ENCODE results near the gene LRFN2. TPM values are rescaled to one million over a fixed set of nuclear protein-coding genes. Genes with fewer than 3 reads are reported as not detected.

The LRFN2 gene
- total and polyA plus RNA-seq, 2 experiments from 2014 or later, result 0.29 to 2.5 TPM

GRCh38 chr6:40348591-40348990 lies 238.6 kb downstream of the LRFN2 start:
- DNase-seq (ENCODE audit: low spot score) (no peak), ATAC-seq (no peak)
- no peaks in the 10 kb centered on the region for H3K27me3 ChIP-seq (ENCODE audit: insufficient read depth)
- H3K4me3 ChIP-seq, result no peak overlapping the region
- no peak overlapping the region; the same call in 2 of the 3 replicates for H3K4me3 Mint-ChIP-seq
- no peaks in the 10 kb centered on the region for H4K20me1 ChIP-seq (replicated peaks; ENCODE audit: insufficient read depth)
- peaks cover 10% of the 10 kb centered on the region for H3K27me3 Mint-ChIP-seq (ENCODE audit: insufficient read depth, low read depth, poor library complexity)
- H3K4me1 ChIP-seq (ENCODE audit: insufficient read depth), result peaks cover 35% of the 10 kb centered on the region
- H3F3A ChIP-seq (replicated peaks; ENCODE audit: low read depth), result no peaks in the 10 kb centered on the region
- no peaks in the 10 kb centered on the region for H3K36me3 ChIP-seq (ENCODE audit: insufficient read depth)
- H3K27ac ChIP-seq (ENCODE audit: low read depth), result no peak overlapping the region
- peak overlapping the region; percentile 55; the same call in 1 of the 2 replicates for H3K4me2 ChIP-seq
- H3K4me1 Mint-ChIP-seq, result peaks cover 21% of the 10 kb centered on the region
- H3K36me3 Mint-ChIP-seq (ENCODE audit: low read depth), result no peaks in the 10 kb centered on the region
- H3K9me2 ChIP-seq (ENCODE audit: insufficient read depth), result no peaks in the 10 kb centered on the region
- H3K9me3 Mint-ChIP-seq, result no peaks in the 10 kb centered on the region
- no peaks in the 10 kb centered on the region for H3K79me2 ChIP-seq (replicated peaks; ENCODE audit: insufficient read depth)
- TF ChIP-seq STAT1 (IDR thresholded peaks at IDR 0.05; ENCODE audit: unreplicated experiment), result no peak
- TF ChIP-seq ZNF331 (CRISPR knock-in tag; IDR thresholded peaks at IDR 0.05; ENCODE audit: low read depth), result no peak
- TF ChIP-seq ETS1 (IDR thresholded peaks at IDR 0.05), result no peak
- no peak for TF ChIP-seq JUNB (IDR thresholded peaks at IDR 0.05; ENCODE audit: unreplicated experiment)
- TF ChIP-seq EZH2 (IDR thresholded peaks at IDR 0.05; ENCODE audit: low read depth, unreplicated experiment), result no peak
- no peak for TF ChIP-seq CTCF (conservative IDR thresholded peaks at IDR 0.05; ENCODE audit: low read depth in 2 of 2)
- no peak for TF ChIP-seq POLR2AphosphoS5 (IDR thresholded peaks at IDR 0.05; ENCODE audit: low read depth)
- no peak for TF ChIP-seq CREB1 (CRISPR knock-in tag; IDR thresholded peaks at IDR 0.05; ENCODE audit: low read depth)
- no peak for TF ChIP-seq ZNF114 (CRISPR knock-in tag; IDR thresholded peaks at IDR 0.05)
- TF ChIP-seq NANOG (IDR thresholded peaks at IDR 0.05; ENCODE audit: borderline replicate concordance), result no peak
- TF ChIP-seq EZH2phosphoT487 (IDR thresholded peaks at IDR 0.05; ENCODE audit: unreplicated experiment), result no peak
- no peak for TF ChIP-seq ZNF462 (CRISPR knock-in tag; IDR thresholded peaks at IDR 0.05)
- TF ChIP-seq REST (IDR thresholded peaks at IDR 0.05; ENCODE audit: unreplicated experiment), result no peak
- H2AFZ ChIP-seq, result peak overlapping the region; percentile 32; the same call in 1 of the 2 replicates
- no peak overlapping the region for H3K27ac Mint-ChIP-seq

Measured in GM23338 (cell line).